Measurements from ENCODE around the gene MAP7.

MAP7 gene

GRCh38 chr6:136487759-136488425, 62.3 kb downstream of the MAP7 start:
- no peak for TF ChIP-seq GATA2 (IDR thresholded peaks at IDR 0.05; ENCODE audit: low read depth, low read length)
- TF ChIP-seq GATA3 (IDR thresholded peaks at IDR 0.05; ENCODE audit: low read depth, low read length): no peak

- TF ChIP-seq GATA3 (IDR thresholded peaks at IDR 0.05; ENCODE audit: low read depth, low read length) (no peak), GATA2 (IDR thresholded peaks at IDR 0.05; ENCODE audit: low read depth, low read length) (no peak)
Measured at GRCh38 chr6:136486357-136486756, 63.9 kb downstream of the MAP7 start.

GRCh38 chr6:136483906-136484305, 66.3 kb downstream of the MAP7 start:
- no peak for TF ChIP-seq GATA2 (IDR thresholded peaks at IDR 0.05; ENCODE audit: low read depth, low read length)
- no peak for TF ChIP-seq GATA3 (IDR thresholded peaks at IDR 0.05; ENCODE audit: low read depth, low read length)

- TF ChIP-seq GATA3 (IDR thresholded peaks at IDR 0.05; ENCODE audit: low read depth, low read length) (no peak), GATA2 (IDR thresholded peaks at IDR 0.05; ENCODE audit: low read depth, low read length) (no peak)
Measured at GRCh38 chr6:136477548-136477947, 72.7 kb downstream of the MAP7 start.

- TF ChIP-seq GATA3 (IDR thresholded peaks at IDR 0.05; ENCODE audit: low read depth, low read length) (no peak), GATA2 (IDR thresholded peaks at IDR 0.05; ENCODE audit: low read depth, low read length) (no peak)
Measured at GRCh38 chr6:136475686-136476085, 74.5 kb downstream of the MAP7 start.

GRCh38 chr6:136474241-136474640, 76.0 kb downstream of the MAP7 start:
- TF ChIP-seq GATA3 (IDR thresholded peaks at IDR 0.05; ENCODE audit: low read depth, low read length): no peak
- no peak for TF ChIP-seq GATA2 (IDR thresholded peaks at IDR 0.05; ENCODE audit: low read depth, low read length)

GRCh38 chr6:136471922-136472321, 78.3 kb downstream of the MAP7 start:
- no peak for TF ChIP-seq GATA2 (IDR thresholded peaks at IDR 0.05; ENCODE audit: low read depth, low read length)
- no peak for TF ChIP-seq GATA3 (IDR thresholded peaks at IDR 0.05; ENCODE audit: low read depth, low read length)

- TF ChIP-seq GATA3 (IDR thresholded peaks at IDR 0.05; ENCODE audit: low read depth, low read length) (no peak), GATA2 (IDR thresholded peaks at IDR 0.05; ENCODE audit: low read depth, low read length) (no peak)
Measured at GRCh38 chr6:136471372-136471771, 78.8 kb downstream of the MAP7 start.

GRCh38 chr6:136470044-136470443, 80.2 kb downstream of the MAP7 start:
- TF ChIP-seq GATA3 (IDR thresholded peaks at IDR 0.05; ENCODE audit: low read depth, low read length): no peak
- TF ChIP-seq GATA2 (IDR thresholded peaks at IDR 0.05; ENCODE audit: low read depth, low read length): no peak

GRCh38 chr6:136469154-136469553, 81.1 kb downstream of the MAP7 start:
- no peak for TF ChIP-seq GATA3 (IDR thresholded peaks at IDR 0.05; ENCODE audit: low read depth, low read length)
- TF ChIP-seq GATA2 (IDR thresholded peaks at IDR 0.05; ENCODE audit: low read depth, low read length): no peak

GRCh38 chr6:136468711-136469110, 81.5 kb downstream of the MAP7 start:
- no peak for TF ChIP-seq GATA2 (IDR thresholded peaks at IDR 0.05; ENCODE audit: low read depth, low read length)
- no peak for TF ChIP-seq GATA3 (IDR thresholded peaks at IDR 0.05; ENCODE audit: low read depth, low read length)

GRCh38 chr6:136467186-136467585, 83.0 kb downstream of the MAP7 start:
- no peak for TF ChIP-seq GATA3 (IDR thresholded peaks at IDR 0.05; ENCODE audit: low read depth, low read length)
- TF ChIP-seq GATA2 (IDR thresholded peaks at IDR 0.05; ENCODE audit: low read depth, low read length): no peak

GRCh38 chr6:136466777-136467176, 83.4 kb downstream of the MAP7 start:
- no peak for TF ChIP-seq GATA3 (IDR thresholded peaks at IDR 0.05; ENCODE audit: low read depth, low read length)
- no peak for TF ChIP-seq GATA2 (IDR thresholded peaks at IDR 0.05; ENCODE audit: low read depth, low read length)

- TF ChIP-seq GATA3 (IDR thresholded peaks at IDR 0.05; ENCODE audit: low read depth, low read length) (no peak), GATA2 (IDR thresholded peaks at IDR 0.05; ENCODE audit: low read depth, low read length) (no peak)
Measured at GRCh38 chr6:136465766-136466303, 84.4 kb downstream of the MAP7 start.

- TF ChIP-seq GATA2 (IDR thresholded peaks at IDR 0.05; ENCODE audit: low read depth, low read length) (no peak), GATA3 (IDR thresholded peaks at IDR 0.05; ENCODE audit: low read depth, low read length) (no peak)
Measured at GRCh38 chr6:136464874-136465273, 85.3 kb downstream of the MAP7 start.
